ENCODE data around the gene AGPAT2. TPM values are rescaled to one million over a fixed set of nuclear protein-coding genes. Genes with fewer than 3 reads are reported as not detected.

Gene AGPAT2
- total and polyA plus RNA-seq, 2 of the 4 experiments (the other 2 are of a cell fraction), result 16.1 to 39.5 TPM

DNA sequence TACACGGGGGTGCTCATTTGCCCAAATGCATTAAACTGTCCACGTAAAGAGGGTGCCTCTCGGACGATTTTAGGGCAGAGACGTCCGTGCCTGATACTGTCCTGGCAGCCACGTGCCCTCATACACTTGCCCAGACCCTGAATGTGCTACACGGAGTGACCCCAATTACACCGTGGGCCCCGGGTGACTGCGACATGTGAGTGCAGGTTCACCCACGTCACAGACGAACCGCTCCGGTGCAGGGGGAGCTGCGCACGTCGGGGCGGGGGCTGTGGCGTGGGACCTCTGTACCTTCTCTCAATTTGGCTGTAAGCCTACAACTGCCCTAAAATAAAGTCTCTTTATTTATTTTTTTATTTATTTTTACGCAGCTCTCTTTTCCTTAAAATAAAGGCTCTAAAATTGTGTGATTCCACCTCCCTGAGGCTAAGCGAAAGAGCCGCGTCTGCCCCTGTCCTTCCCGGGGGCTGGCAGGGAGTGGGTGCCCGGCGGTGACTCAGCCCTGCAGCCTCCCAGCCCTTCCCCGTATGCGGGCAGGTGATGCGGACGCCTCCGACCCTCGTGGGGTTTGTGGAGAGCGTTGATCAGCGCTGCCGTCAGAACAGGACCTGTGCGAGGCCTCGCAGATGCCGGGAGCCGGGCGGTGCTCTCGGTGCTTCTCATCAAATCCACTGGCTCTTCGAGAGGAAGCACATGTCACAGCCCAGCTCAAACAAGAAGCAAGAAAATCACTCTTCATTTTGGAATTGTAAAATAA is 33.8 kb downstream of the AGPAT2 start:
- H4K91ac ChIP-seq (ENCODE audit: insufficient read depth, low read depth, low read length), result no peak overlapping the region
- dilution Hi-C loops (cut with HindIII; ENCODE audit: low sequenced_read_pairs, unreplicated experiment) (no loop called here), intact Hi-C loops (cut with micrococcal nuclease) (no loop called here), in situ Hi-C loops (cut with MboI; ENCODE audit: low sequenced_read_pairs) (no loop called here)
- H4K20me1 ChIP-seq (ENCODE audit: insufficient read depth, low read length), result no peaks in the 10 kb centered on the region
- peaks cover 13% of the 10 kb centered on the region for H3K27me3 ChIP-seq (ENCODE audit: control insufficient read depth, insufficient read depth, low read length)
- no peak overlapping the region for H3K18ac ChIP-seq (ENCODE audit: low read depth, low read length)
- no peak overlapping the region for H3K9ac ChIP-seq (ENCODE audit: low read depth, low read length)
- CTCF ChIA-PET, result no interaction called here
- H2AFZ ChIP-seq (replicated peaks; ENCODE audit: low read length, poor library complexity), result no peak overlapping the region
- no TSS peak for BruUV-seq (replicated peaks)
- no peak overlapping the region for H2BK15ac ChIP-seq (ENCODE audit: low read depth, low read length)
- H3K27ac ChIP-seq (ENCODE audit: insufficient read depth, low read length), result no peak overlapping the region
- H3K36me3 ChIP-seq (ENCODE audit: control insufficient read depth, insufficient read depth, low read length), result no peaks in the 10 kb centered on the region
- no peak overlapping the region for H3K14ac ChIP-seq (replicated peaks; ENCODE audit: low read depth, low read length)
- H4K5ac ChIP-seq (ENCODE audit: low read depth, low read length), result no peak overlapping the region
- H2AK5ac ChIP-seq (ENCODE audit: low read depth, low read length), result no peak overlapping the region
- 69% methylated on average over 27 of the region's 43 CpGs; no CpG with 5 or more reads in 1 of the 2 experiments for WGBS, 2 experiments (ENCODE audit: extremely low coverage in 2 of 2, insufficient read length in 1 of 2)
- no peak overlapping the region for H2BK20ac ChIP-seq (ENCODE audit: low read depth, low read length)
- ATAC-seq (ENCODE audit: low read depth), result no peak
- no peak overlapping the region for H2AK9ac ChIP-seq (replicated peaks; ENCODE audit: low read depth, low read length, poor library complexity)
- no peak overlapping the region for H3K23ac ChIP-seq (ENCODE audit: low read depth, low read length)
- H3K4me1 ChIP-seq (ENCODE audit: control insufficient read depth, insufficient read depth, low read length), result no peaks in the 10 kb centered on the region
- POLR2A ChIA-PET (ENCODE audit: unreplicated experiment), result no interaction called here
- no peaks in the 10 kb centered on the region for H3K9me1 ChIP-seq (ENCODE audit: insufficient read depth, low read length)
- DNase-seq, result no peak
- no peak overlapping the region for H4K8ac ChIP-seq (ENCODE audit: low read depth in 2 of 2, low read length in 2 of 2)
- H2BK120ac ChIP-seq (ENCODE audit: low read depth, low read length), result no peak overlapping the region
- no peak overlapping the region for H3K4ac ChIP-seq (ENCODE audit: low read depth, low read length)
- H3K4me2 ChIP-seq (ENCODE audit: low read depth, low read length), result no peak overlapping the region
- no peak overlapping the region for H3K4me3 ChIP-seq (ENCODE audit: insufficient read depth, low read depth, low read length)
- H3K79me1 ChIP-seq (ENCODE audit: low read depth in 1 of 2, low read length in 2 of 2), result no peaks in the 10 kb centered on the region
- no peaks in the 10 kb centered on the region for H3K9me3 ChIP-seq (ENCODE audit: control insufficient read depth, insufficient read depth, low read length)
- H3K56ac ChIP-seq (ENCODE audit: extremely low read depth, insufficient read depth, low read length), result no peak overlapping the region
- TF ChIP-seq NFE2L2 (IDR thresholded peaks at IDR 0.05; ENCODE audit: low read depth, low read length), result no peak
- no peak overlapping the region for H2BK5ac ChIP-seq (ENCODE audit: low read depth, low read length, poor library complexity, severe bottlenecking)

Measured in IMR-90 (cell line).